GM19351 (cell line): ENCODE results near the gene LYG1.
"Not testable (repeated sequence)": the region's sequence is repeated elsewhere in the genome, so short reads cannot be mapped to it uniquely, and the experiment has no call there.

Experiments used
- ATAC-seq: cut with Tn5 transposase; IDR thresholded peaks from one replicate; pipeline ENCODE4 v1.9.1; 2021; ENCODE audit warnings: mild to moderate bottlenecking, moderate library complexity; ENCODE audit not compliant: unreplicated experiment

LYG1 gene

DNA sequence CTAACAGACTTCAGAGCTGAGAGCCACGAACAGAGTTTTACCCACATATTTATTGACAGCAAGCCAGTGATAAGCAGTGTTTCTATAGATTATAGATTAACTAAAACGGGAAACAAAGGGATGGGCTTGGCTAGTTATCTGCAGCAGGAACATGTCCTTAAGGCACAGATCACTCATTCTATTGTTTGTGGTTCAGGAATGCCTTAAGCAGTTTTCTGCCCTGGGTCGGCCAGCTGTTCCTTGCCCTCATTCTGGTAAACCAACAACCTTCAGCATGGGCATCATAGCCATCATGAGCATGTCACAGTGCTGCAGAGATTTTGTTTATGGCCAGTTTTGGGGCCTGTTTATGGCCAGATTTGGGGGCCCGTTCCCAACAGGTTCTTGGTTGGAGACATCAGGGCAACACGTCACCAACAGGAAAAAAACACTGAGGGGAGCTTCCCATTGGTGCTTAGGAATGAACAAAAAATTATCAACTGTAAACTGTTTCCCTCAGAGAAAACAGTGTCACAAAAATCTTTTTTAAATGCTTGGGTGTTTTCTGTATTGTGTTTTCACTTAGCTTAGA, 22.7 kb downstream of the LYG1 start:
- not testable (repeated sequence) for ATAC-seq

DNA sequence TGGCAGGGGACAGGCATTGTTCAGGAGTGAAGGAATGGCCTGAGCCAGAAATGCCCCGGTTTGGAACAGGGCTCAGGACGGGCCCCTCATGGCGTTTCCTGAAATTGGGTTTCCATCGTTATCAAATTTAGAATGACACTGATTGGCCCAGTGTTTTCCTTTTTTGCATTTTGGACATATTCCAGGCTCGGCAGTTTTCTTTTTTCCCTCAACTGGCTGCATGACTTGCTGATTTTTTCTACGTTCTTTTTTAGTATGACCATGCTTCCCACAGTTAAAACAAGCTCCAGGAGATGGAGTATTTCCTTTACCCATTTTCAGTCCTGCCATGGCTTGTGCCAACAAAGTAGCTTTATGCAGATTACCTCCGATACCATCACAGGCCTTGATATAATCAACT, 25.1 kb downstream of the LYG1 start:
- ATAC-seq, result no peak

DNA sequence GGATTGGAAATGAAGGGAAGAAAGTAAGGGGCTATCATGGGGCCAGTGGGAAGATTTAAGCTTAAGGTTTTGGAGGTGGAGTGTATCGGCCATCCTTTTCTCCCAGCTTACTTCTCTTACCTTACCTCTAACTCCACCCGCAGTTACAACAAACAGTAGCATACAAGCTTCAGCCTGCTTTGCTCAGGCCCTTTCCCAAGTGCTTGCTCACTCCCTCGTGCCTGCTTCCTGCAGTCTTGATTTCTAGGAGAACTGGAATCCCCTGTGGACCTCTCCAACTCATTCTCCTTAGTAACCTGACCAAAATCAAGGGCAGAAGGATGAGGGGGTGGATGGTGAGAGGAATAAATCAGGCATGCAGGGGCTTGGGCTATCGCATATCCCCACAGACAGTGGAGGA, 39.8 kb downstream of the LYG1 start:
- ATAC-seq, result no peak

DNA sequence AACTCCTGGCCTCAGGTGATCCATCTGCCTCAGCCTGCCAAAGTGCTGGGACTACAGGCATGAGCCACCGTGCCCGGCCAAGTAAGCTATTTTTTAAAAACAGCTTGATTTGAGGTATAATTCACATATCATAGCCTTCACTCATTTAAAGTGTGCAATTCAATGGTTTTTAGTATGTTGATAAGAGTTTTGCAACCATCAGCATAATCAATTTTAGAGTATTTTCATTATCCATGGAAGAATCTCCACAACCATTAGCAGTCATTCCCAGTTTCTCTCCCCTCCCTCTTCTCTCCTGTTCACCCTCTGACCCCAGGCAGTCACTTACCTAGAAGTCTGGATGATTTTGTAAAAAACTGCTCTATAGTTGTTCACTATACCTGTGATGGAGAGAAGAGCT, 40.8 kb downstream of the LYG1 start:
- no peak for ATAC-seq

DNA sequence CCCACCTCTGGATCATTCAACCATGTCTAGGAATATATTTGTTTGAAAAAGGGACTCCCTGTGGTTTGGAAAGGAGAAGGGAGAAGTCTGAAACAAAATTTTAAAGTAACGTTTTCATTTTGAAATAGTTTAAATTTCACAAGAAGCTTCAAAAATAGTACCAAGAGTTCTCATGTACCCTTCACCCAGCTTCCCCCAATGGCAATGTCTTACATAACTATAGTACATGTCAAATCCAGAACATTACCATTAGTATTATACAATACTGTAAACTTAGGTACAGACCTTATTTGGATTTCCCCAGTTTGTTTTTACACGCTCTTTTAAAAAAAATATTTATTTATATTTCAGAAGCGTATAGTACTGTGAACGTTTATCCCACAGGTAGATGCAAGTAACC, 41.5 kb downstream of the LYG1 start:
- no peak for ATAC-seq

DNA sequence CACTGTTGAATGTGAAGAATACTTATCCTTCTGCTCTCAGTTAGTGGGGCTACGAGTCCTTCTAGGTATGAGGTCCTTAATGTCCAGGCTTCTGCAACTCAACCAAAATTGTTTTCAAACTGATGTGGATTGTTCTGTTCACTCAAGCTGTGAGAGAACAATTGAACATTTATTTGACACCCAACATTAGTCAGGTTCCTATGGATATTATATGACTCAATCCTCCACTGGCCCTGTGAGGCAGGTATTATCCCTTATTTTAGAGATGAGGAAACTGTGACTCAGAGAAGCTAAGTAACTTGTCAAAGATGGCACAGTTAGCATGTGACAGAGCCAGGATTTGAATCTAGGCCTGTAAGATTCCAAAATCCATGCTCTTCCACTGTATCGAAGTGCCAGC, 44.3 kb downstream of the LYG1 start:
- ATAC-seq, result no peak

DNA sequence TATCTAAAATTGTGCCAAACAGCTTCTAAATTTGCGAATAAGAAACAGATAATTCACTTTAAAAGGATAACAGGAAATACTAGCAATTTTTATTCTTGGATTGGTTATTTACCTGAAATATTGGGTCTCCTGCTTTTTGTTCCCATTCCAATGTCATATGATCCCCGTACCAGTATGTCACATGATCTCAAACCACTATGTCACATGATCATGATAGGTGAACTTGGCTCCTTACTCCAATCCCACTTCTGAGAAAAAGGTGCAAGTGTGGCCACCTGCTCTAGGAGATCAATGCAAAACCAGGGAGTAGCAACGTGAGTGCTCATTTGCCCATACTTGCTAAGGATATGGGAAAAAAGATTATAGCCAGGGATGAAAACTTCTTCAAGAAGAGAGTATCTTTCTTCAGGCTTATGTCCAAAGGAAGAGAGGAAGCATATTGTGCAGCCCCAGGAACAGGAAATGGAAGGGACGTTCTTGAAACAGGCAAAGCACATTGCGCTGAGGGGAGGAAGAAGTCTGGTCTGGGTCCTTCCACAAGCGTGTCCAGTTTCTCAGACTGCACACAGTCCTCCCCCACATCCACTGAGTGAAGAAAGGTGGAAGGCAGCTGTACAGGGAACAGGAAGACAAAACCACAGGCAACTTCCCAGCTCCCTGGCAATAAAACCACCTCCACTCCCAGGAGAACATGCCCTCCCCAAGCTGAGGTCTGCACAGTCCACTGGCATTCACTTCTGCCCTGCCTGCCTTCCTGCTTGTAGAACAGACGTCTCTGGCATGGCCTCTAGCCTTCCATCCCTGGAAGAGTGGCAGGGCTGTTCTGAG, 45.3 kb downstream of the LYG1 start, which contains the start of gene LYG2:
LYG2 (minus strand) TSS at position 176 of the 828 bp plus-strand sequence. CDS start 1,406 bp downstream, outside the sequence.
- ATAC-seq, result no peak

DNA sequence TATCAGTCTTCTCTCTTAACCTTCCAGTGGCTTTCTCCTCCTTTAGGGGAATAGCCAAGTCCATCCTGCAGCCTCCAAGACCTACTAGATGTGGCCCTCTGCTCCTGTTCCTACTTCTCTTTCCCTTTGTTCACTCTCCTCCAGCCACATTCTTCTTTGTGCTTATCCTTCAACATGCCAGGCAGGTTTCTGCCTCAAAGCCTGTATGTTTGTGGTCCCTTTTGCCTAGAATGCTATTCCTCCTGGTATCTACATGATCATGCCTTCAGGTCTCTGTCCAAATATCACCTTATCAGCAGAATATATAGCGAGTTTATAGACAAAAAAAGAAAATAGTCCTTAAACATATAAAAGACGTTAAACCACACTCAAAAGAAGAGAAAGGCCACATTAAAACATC, 51.0 kb downstream of the LYG1 start:
- no peak for ATAC-seq

DNA sequence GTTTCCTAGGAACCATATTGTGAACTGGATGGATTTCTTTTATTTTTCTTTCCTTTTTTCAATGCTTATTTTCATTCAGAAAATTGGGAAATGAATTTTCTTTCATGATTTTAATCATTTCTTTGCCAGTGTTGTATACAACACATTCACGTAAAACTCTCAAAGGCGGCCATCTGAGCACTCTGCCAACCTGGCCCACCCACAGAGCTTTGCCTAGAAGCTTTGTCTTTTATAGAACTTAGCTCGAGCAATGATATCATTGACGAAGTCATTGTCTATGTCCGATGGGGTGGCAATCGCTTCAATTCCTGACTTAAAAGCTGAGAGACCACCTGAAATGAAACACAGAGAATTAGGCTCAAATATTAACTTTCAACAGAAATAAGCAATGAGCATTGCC, 58.8 kb downstream of the LYG1 start:
- no peak for ATAC-seq

DNA sequence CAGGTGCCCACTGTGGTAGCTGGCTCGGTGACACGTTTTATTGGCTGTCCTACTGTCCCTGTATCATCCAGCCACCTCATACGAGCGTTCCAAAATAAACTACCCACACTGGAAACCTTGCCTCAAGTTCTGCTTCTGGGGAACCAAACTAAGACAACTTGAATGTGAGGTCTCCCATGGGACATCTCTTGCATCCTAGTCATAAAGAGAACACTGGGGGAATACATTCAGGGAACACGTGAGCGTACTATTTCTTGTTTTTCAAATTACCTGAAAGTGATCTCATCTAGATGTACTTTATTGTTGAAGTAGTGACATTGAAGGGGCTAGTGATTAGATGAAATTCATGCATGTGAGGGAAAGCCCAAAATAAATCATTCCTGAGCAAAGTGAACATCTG, 60.6 kb downstream of the LYG1 start:
- no peak for ATAC-seq

DNA sequence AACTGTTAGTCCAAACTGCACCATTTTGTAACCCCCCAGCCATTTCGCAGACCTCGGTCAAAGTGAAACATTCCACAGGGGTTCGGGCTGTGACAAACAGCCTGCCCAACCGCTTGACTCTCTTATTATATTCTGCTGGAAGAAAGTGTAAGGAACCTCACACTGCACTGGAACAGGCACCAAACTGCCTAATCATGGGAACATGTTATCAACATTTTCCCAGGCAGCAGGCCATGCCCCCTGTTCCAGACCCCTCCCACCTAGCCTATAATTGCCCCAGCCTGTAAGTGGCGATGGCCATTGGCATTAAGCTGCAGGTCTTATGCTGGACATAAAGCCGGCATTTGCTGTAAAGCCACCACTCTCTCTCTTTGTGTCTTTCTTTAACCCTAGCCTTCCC, 62.4 kb downstream of the LYG1 start:
- no peak for ATAC-seq
